Measurements from ENCODE around the gene FEN1.
A peak's percentile ranks its signal among the peaks of the same experiment; 100 is the strongest.

The FEN1 gene

GRCh38 chr11:61792310-61793082 is at the start of gene FEN1, which contains the start of gene TMEM258:
Gene FEN1, plus strand, starts transcription at chr11:61792911. Its CDS starts 2,451 bp downstream, at chr11:61795362.
Gene TMEM258, minus strand, starts transcription at chr11:61792599. Its CDS starts 41 bp downstream, at chr11:61792558.
- peak; percentile 84 for DNase-seq (ENCODE audit: low read depth)

GRCh38 chr11:61743486-61744095 is 49.1 kb upstream of the FEN1 start:
- DNase-seq (ENCODE audit: low read depth), result no peak

GRCh38 chr11:61744181-61744580 is 48.5 kb upstream of the FEN1 start:
- DNase-seq (ENCODE audit: low read depth), result no peak

GRCh38 chr11:61744609-61745156 is 48.0 kb upstream of the FEN1 start:
- DNase-seq (ENCODE audit: low read depth), result no peak

- no peak for DNase-seq (ENCODE audit: low read depth)
These were observed 46.8 kb upstream of the FEN1 start for GRCh38 chr11:61745781-61746441.

GRCh38 chr11:61746442-61747191 is 46.1 kb upstream of the FEN1 start:
- no peak for DNase-seq (ENCODE audit: low read depth)

- peak; percentile 48 for DNase-seq (ENCODE audit: low read depth)
These were observed 45.3 kb upstream of the FEN1 start for GRCh38 chr11:61747192-61747966.

- no peak for DNase-seq (ENCODE audit: low read depth)
These were observed 44.8 kb upstream of the FEN1 start for GRCh38 chr11:61747967-61748285.

- no peak for DNase-seq (ENCODE audit: low read depth)
These were observed 43.0 kb upstream of the FEN1 start for GRCh38 chr11:61749591-61750217.

- no peak for DNase-seq (ENCODE audit: low read depth)
These were observed 42.0 kb upstream of the FEN1 start for GRCh38 chr11:61750631-61751273.

GRCh38 chr11:61751384-61751783 is 41.3 kb upstream of the FEN1 start:
- no peak for DNase-seq (ENCODE audit: low read depth)

GRCh38 chr11:61752117-61752924 is 40.4 kb upstream of the FEN1 start, which contains the start of gene MYRF:
Gene MYRF, plus strand, starts transcription at chr11:61752636. Its CDS starts 109 bp downstream, at chr11:61752745.
- DNase-seq (ENCODE audit: low read depth), result no peak

- DNase-seq (ENCODE audit: low read depth), result no peak
These were observed 39.7 kb upstream of the FEN1 start for GRCh38 chr11:61752925-61753521.

GRCh38 chr11:61753672-61754071 is 39.0 kb upstream of the FEN1 start:
- no peak for DNase-seq (ENCODE audit: low read depth)

- DNase-seq (ENCODE audit: low read depth), result no peak
These were observed 37.9 kb upstream of the FEN1 start for GRCh38 chr11:61754534-61755482.

GRCh38 chr11:61756147-61756451 is 36.6 kb upstream of the FEN1 start:
- DNase-seq (ENCODE audit: low read depth), result no peak

GRCh38 chr11:61756452-61757212 is 36.1 kb upstream of the FEN1 start:
- DNase-seq (ENCODE audit: low read depth), result no peak

Measured in fibroblast of the conjunctiva (primary cell).